OCI-LY3 (cell line): Measurements from ENCODE around the gene FALEC.

Experiments used
- H2AFZ ChIP-seq: fragments of 200-600, 300-600 bp; shearing (Covaris generic); 2 replicates; pipeline ENCODE4 v1.6.0; 2014; ENCODE audit warnings: antibody characterized with exemption, low read depth, low read length
- H3K27ac ChIP-seq: fragments of 200-600, 300-600 bp; sonication (generic); 2 replicates; pipeline ENCODE4 v1.5.1; 2014; ENCODE audit warnings: mild to moderate bottlenecking, low read length, moderate library complexity, mixed read lengths
- H3K27me3 ChIP-seq: fragments of 200-600, 300-600 bp; sonication (generic); 2 replicates; pipeline ENCODE4 v1.6.1; 2014; ENCODE audit warnings: low read depth, low read length, mixed read lengths
- H3K36me3 ChIP-seq: fragments of 200-600, 300-600 bp; sonication (generic); replicated peaks from 2 replicates; pipeline ENCODE3; 2014; ENCODE audit warnings: low read depth, low read length, mixed read lengths
- H3K4me1 ChIP-seq: fragments of 300-600, 200-600 bp; sonication (generic); 2 replicates; pipeline ENCODE4 v1.6.1; 2014; ENCODE audit warnings: low read length, mixed read lengths
- H3K4me2 ChIP-seq: fragments of 200-600, 300-600 bp; sonication (generic); 2 replicates; pipeline ENCODE4 v1.6.1; 2014; ENCODE audit warnings: low read length, mixed read lengths
- H3K4me3 ChIP-seq: fragments of 300-600, 200-600 bp; sonication (generic); 2 replicates; pipeline ENCODE4 v1.5.1; 2014; ENCODE audit warnings: antibody characterized with exemption, mild to moderate bottlenecking, low read length, moderate library complexity
- H3K79me2 ChIP-seq: fragments of 300-600, 200-600 bp; shearing (Covaris generic); 2 replicates; pipeline ENCODE4 v1.6.1; 2014; ENCODE audit warnings: mild to moderate bottlenecking, low read length, mixed read lengths
- H3K9ac ChIP-seq: fragments of 300-600, 200-600 bp; shearing (Covaris generic); 2 replicates; pipeline ENCODE4 v1.6.0; 2014; ENCODE audit warnings: mild to moderate bottlenecking, low read length, moderate library complexity
- H3K9me3 ChIP-seq: fragments of 200-600, 300-600 bp; shearing (Covaris generic); 2 replicates; pipeline ENCODE4 v1.6.1; 2014; ENCODE audit warnings: low read length, mixed read lengths; ENCODE audit not compliant: insufficient read depth
- H4K20me1 ChIP-seq: fragments of 200-600, 300-600 bp; sonication (generic); 2 replicates; pipeline ENCODE4 v1.6.1; 2016; ENCODE audit warnings: low read length, mixed read lengths; ENCODE audit not compliant: insufficient read depth
- CTCF ChIP-seq: fragments of 200-600, 300-600 bp; sonication (generic); IDR thresholded peaks from 2 replicates; pipeline ENCODE4 v1.5.1; 2014; ENCODE audit warnings: antibody characterized with exemption, low read length, low read depth
- EZH2phosphoT487 ChIP-seq: fragments of 200-600 bp; shearing (Covaris generic); IDR thresholded peaks from 2 replicates; pipeline ENCODE4 v1.6.1; 2018; ENCODE audit warnings: antibody characterized with exemption, mixed run types, low read depth

FALEC gene

GRCh38 chr1:150511551-150511950 lies 4.0 kb upstream of the FALEC start:
- Histone ChIP-seq H3K27me3 (no peaks in the 10 kb centered on the region), H3K79me2 (no peaks in the 10 kb centered on the region), H3K27ac (no peak overlapping the region), H3K9me3 (no peaks in the 10 kb centered on the region), H4K20me1 (no peaks in the 10 kb centered on the region), H3K4me2 (no peak overlapping the region), H3K4me1 (peaks cover 7% of the 10 kb centered on the region), H3K9ac (no peak overlapping the region), H3K36me3 (peaks cover 13% of the 10 kb centered on the region), H3K4me3 (no peak overlapping the region), H2AFZ (no peak overlapping the region)
- TF ChIP-seq CTCF (no peak), EZH2phosphoT487 (no peak)

- H3K4me3 ChIP-seq, result no peak overlapping the region
- peaks cover 8% of the 10 kb centered on the region for H3K36me3 ChIP-seq
- no peak overlapping the region for H3K27ac ChIP-seq
- no peak overlapping the region for H3K9ac ChIP-seq
- TF ChIP-seq CTCF (no peak), EZH2phosphoT487 (no peak)
- H3K27me3 ChIP-seq, result no peaks in the 10 kb centered on the region
- H3K4me2 ChIP-seq, result no peak overlapping the region
- peaks cover 10% of the 10 kb centered on the region for H3K4me1 ChIP-seq
- H4K20me1 ChIP-seq, result no peaks in the 10 kb centered on the region
- no peaks in the 10 kb centered on the region for H3K9me3 ChIP-seq
- H2AFZ ChIP-seq, result no peak overlapping the region
- no peaks in the 10 kb centered on the region for H3K79me2 ChIP-seq
Measured at GRCh38 chr1:150511985-150512660, 3.4 kb upstream of the FALEC start.

GRCh38 chr1:150512846-150513245 lies 2.7 kb upstream of the FALEC start:
- no peak for TF ChIP-seq CTCF
- TF ChIP-seq EZH2phosphoT487, result no peak
- H2AFZ ChIP-seq, result no peak overlapping the region
- H3K4me3 ChIP-seq, result no peak overlapping the region
- H3K36me3 ChIP-seq, result peaks cover 5% of the 10 kb centered on the region
- no peaks in the 10 kb centered on the region for H4K20me1 ChIP-seq
- no peak overlapping the region for H3K4me2 ChIP-seq
- no peaks in the 10 kb centered on the region for H3K27me3 ChIP-seq
- peaks cover 10% of the 10 kb centered on the region for H3K4me1 ChIP-seq
- no peaks in the 10 kb centered on the region for H3K79me2 ChIP-seq
- no peak overlapping the region for H3K27ac ChIP-seq
- H3K9me3 ChIP-seq, result no peaks in the 10 kb centered on the region
- no peak overlapping the region for H3K9ac ChIP-seq

GRCh38 chr1:150513351-150513791 lies 2.2 kb upstream of the FALEC start:
- Histone ChIP-seq H2AFZ (no peak overlapping the region), H3K4me2 (no peak overlapping the region), H3K27ac (no peak overlapping the region), H3K27me3 (no peaks in the 10 kb centered on the region), H3K36me3 (peaks cover 2% of the 10 kb centered on the region), H4K20me1 (no peaks in the 10 kb centered on the region), H3K79me2 (no peaks in the 10 kb centered on the region), H3K9me3 (no peaks in the 10 kb centered on the region), H3K4me3 (no peak overlapping the region), H3K9ac (no peak overlapping the region), H3K4me1 (peaks cover 10% of the 10 kb centered on the region)
- TF ChIP-seq EZH2phosphoT487, result no peak
- no peak for TF ChIP-seq CTCF
